NCI-H2107 (cell line): Measurements from ENCODE around the gene RNF145.
"Not testable (repeated sequence)": the region's sequence is repeated elsewhere in the genome, so short reads cannot be mapped to it uniquely, and the experiment has no call there.

Source experiments
- DNase-seq: peaks from one replicate; lab custom pipeline; 2025; lab: John Stamatoyannopoulos, UW

Gene RNF145

GRCh38 chr5:159157552-159157951, 51.8 kb downstream of the RNF145 start:
- DNase-seq, result no peak

- DNase-seq, result no peak
These were observed 52.7 kb downstream of the RNF145 start for GRCh38 chr5:159156426-159157238.

GRCh38 chr5:159155960-159156359, 53.4 kb downstream of the RNF145 start:
- no peak for DNase-seq

GRCh38 chr5:159152876-159153275, 56.5 kb downstream of the RNF145 start:
- DNase-seq, result no peak

GRCh38 chr5:159149085-159149484, 60.3 kb downstream of the RNF145 start:
- DNase-seq, result no peak

- DNase-seq, result no peak
These were observed 61.4 kb downstream of the RNF145 start for GRCh38 chr5:159147976-159148375.

GRCh38 chr5:159146839-159147238, 62.5 kb downstream of the RNF145 start:
- no peak for DNase-seq

GRCh38 chr5:159145160-159145559, 64.2 kb downstream of the RNF145 start:
- DNase-seq, result not testable (repeated sequence)

- no peak for DNase-seq
These were observed 69.6 kb downstream of the RNF145 start for GRCh38 chr5:159139802-159140201.

- DNase-seq, result no peak
These were observed 73.3 kb downstream of the RNF145 start for GRCh38 chr5:159135896-159136531.

- peak; percentile 6 for DNase-seq
These were observed 76.2 kb downstream of the RNF145 start for GRCh38 chr5:159133041-159133741.

- no peak for DNase-seq
These were observed 76.8 kb downstream of the RNF145 start for GRCh38 chr5:159132429-159133040.

- DNase-seq, result no peak
These were observed 77.4 kb downstream of the RNF145 start for GRCh38 chr5:159131951-159132350.

- DNase-seq, result no peak
These were observed 78.5 kb downstream of the RNF145 start for GRCh38 chr5:159130871-159131270.

GRCh38 chr5:159128070-159128541, 81.2 kb downstream of the RNF145 start:
- no peak for DNase-seq

GRCh38 chr5:159123700-159124099, 85.7 kb downstream of the RNF145 start:
- no peak for DNase-seq

- no peak for DNase-seq
These were observed 86.2 kb downstream of the RNF145 start for GRCh38 chr5:159123189-159123588.

GRCh38 chr5:159121061-159121460, 88.3 kb downstream of the RNF145 start:
- no peak for DNase-seq

GRCh38 chr5:159120446-159120845, 88.9 kb downstream of the RNF145 start:
- no peak for DNase-seq

GRCh38 chr5:159119842-159120241, 89.5 kb downstream of the RNF145 start:
- DNase-seq, result not testable (repeated sequence)

GRCh38 chr5:159118958-159119659, 90.2 kb downstream of the RNF145 start:
- DNase-seq, result not testable (repeated sequence)

- DNase-seq, result no peak
These were observed 95.9 kb downstream of the RNF145 start for GRCh38 chr5:159113405-159113804.
